ENCODE data around the gene CEPT1.

The CEPT1 gene

DNA sequence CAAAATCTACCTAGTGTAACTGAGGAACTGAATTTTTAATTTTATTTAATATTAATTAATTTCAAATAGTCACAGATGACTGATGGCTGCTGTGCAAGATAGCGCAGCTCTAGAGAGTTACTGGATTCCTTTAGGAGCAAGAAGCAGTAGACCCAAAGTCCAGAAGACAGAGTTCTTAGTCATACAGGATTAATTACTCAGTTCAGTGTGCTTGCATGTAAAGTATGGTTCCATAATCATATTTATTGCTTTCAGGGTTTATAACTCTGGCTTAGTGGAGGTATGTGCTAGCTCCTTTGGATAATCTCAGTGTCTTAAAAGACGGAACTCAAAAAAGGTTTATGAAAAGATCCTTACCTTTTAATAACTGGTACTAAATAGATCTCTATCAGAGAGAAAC is 17.4 kb downstream of the CEPT1 start:
- TF ChIP-seq TCF12 (IDR thresholded peaks at IDR 0.05; ENCODE audit: low read depth) (no peak), TAF1 (IDR thresholded peaks at IDR 0.05; ENCODE audit: low read depth) (no peak), CREB1 (IDR thresholded peaks at IDR 0.05; ENCODE audit: low read depth) (no peak), RAD21 (IDR thresholded peaks at IDR 0.05; ENCODE audit: low read depth) (no peak), REST (IDR thresholded peaks at IDR 0.05; ENCODE audit: low read depth) (no peak), NFIC (IDR thresholded peaks at IDR 0.05) (no peak), EP300 (IDR thresholded peaks at IDR 0.05; ENCODE audit: borderline replicate concordance) (no peak), YY1 (IDR thresholded peaks at IDR 0.05; ENCODE audit: low read depth) (no peak), EGR1 (IDR thresholded peaks at IDR 0.05) (no peak), CEBPB (IDR thresholded peaks at IDR 0.05) (no peak), ZBTB7A (IDR thresholded peaks at IDR 0.05; ENCODE audit: low read depth) (no peak), FOXM1 (IDR thresholded peaks at IDR 0.05; ENCODE audit: borderline replicate concordance, low read depth) (no peak), TEAD4 (IDR thresholded peaks at IDR 0.05) (no peak)
- TF ChIP-seq, protein P1, sequence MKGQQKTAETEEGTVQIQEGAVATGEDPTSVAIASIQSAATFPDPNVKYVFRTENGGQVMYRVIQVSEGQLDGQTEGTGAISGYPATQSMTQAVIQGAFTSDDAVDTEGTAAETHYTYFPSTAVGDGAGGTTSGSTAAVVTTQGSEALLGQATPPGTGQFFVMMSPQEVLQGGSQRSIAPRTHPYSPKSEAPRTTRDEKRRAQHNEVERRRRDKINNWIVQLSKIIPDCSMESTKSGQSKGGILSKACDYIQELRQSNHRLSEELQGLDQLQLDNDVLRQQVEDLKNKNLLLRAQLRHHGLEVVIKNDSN (IDR thresholded peaks at IDR 0.05) = no peak
- TF ChIP-seq, protein P2, sequence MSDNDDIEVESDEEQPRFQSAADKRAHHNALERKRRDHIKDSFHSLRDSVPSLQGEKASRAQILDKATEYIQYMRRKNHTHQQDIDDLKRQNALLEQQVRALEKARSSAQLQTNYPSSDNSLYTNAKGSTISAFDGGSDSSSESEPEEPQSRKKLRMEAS (IDR thresholded peaks at IDR 0.05) = no peak

- no peak for TF ChIP-seq YY1 (IDR thresholded peaks at IDR 0.05; ENCODE audit: low read depth)
- no peak for TF ChIP-seq EGR1 (IDR thresholded peaks at IDR 0.05)
- TF ChIP-seq, protein P2 (IDR thresholded peaks at IDR 0.05) = no peak
- no peak for TF ChIP-seq EP300 (IDR thresholded peaks at IDR 0.05; ENCODE audit: borderline replicate concordance)
- no peak for TF ChIP-seq RAD21 (IDR thresholded peaks at IDR 0.05; ENCODE audit: low read depth)
- no peak for TF ChIP-seq TCF12 (IDR thresholded peaks at IDR 0.05; ENCODE audit: low read depth)
- no peak for TF ChIP-seq ZBTB7A (IDR thresholded peaks at IDR 0.05; ENCODE audit: low read depth)
- no peak for TF ChIP-seq CEBPB (IDR thresholded peaks at IDR 0.05)
- no peak for TF ChIP-seq FOXM1 (IDR thresholded peaks at IDR 0.05; ENCODE audit: borderline replicate concordance, low read depth)
- TF ChIP-seq, protein P1 (IDR thresholded peaks at IDR 0.05) = no peak
- TF ChIP-seq REST (IDR thresholded peaks at IDR 0.05; ENCODE audit: low read depth) = no peak
- TF ChIP-seq TAF1 (IDR thresholded peaks at IDR 0.05; ENCODE audit: low read depth) = no peak
- TF ChIP-seq CREB1 (IDR thresholded peaks at IDR 0.05; ENCODE audit: low read depth) = no peak
Observed at GRCh38 chr1:111161843-111162487, 21.9 kb downstream of the CEPT1 start.

GRCh38 chr1:111162488-111162880 is 22.5 kb downstream of the CEPT1 start:
- TF ChIP-seq RAD21 (IDR thresholded peaks at IDR 0.05; ENCODE audit: low read depth) (no peak), CEBPB (IDR thresholded peaks at IDR 0.05) (no peak), TEAD4 (IDR thresholded peaks at IDR 0.05) (no peak), NFIC (IDR thresholded peaks at IDR 0.05) (no peak)
- TF ChIP-seq, protein P2 (IDR thresholded peaks at IDR 0.05) = no peak

- TF ChIP-seq, protein P1 (IDR thresholded peaks at IDR 0.05) = no peak
- TF ChIP-seq NFIC (IDR thresholded peaks at IDR 0.05) = no peak
Observed at GRCh38 chr1:111163363-111163762, 23.3 kb downstream of the CEPT1 start.

DNA sequence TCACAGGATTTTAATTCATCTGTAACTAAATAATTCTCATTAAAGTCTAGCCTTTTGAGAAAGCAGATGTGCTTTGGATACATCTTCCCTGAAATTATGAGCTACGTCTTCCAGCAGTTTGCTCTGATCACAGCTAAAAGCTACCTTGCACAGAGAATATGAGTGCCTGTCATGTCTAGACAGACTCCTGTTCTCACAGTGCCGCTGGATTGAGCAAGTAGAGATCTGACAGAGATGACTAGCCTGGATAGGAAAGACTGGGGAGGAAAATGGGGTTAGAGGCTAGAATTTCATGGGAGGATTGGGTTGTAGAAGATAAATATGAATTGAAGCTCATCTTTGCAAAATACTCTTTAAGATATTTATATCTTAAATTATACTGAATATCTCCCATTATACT is 24.1 kb downstream of the CEPT1 start:
- TF ChIP-seq TCF12 (IDR thresholded peaks at IDR 0.05; ENCODE audit: low read depth) (no peak), EP300 (IDR thresholded peaks at IDR 0.05; ENCODE audit: borderline replicate concordance) (no peak), REST (IDR thresholded peaks at IDR 0.05; ENCODE audit: low read depth) (no peak), NFIC (IDR thresholded peaks at IDR 0.05) (no peak), RAD21 (IDR thresholded peaks at IDR 0.05; ENCODE audit: low read depth) (no peak), EGR1 (IDR thresholded peaks at IDR 0.05) (no peak), ZBTB7A (IDR thresholded peaks at IDR 0.05; ENCODE audit: low read depth) (no peak), CEBPB (IDR thresholded peaks at IDR 0.05) (no peak), TEAD4 (IDR thresholded peaks at IDR 0.05) (no peak)
- TF ChIP-seq, protein P1 (IDR thresholded peaks at IDR 0.05) = no peak
